ENCODE measurements around the gene CISTR. TPM values are rescaled to one million over a fixed set of nuclear protein-coding genes. Genes with fewer than 3 reads are reported as not detected.

Gene CISTR
- 0.35 TPM for polyA plus RNA-seq (2013, experiment 1 of 2)
- 0.35 TPM for polyA plus RNA-seq (2013, experiment 2 of 2)

DNA sequence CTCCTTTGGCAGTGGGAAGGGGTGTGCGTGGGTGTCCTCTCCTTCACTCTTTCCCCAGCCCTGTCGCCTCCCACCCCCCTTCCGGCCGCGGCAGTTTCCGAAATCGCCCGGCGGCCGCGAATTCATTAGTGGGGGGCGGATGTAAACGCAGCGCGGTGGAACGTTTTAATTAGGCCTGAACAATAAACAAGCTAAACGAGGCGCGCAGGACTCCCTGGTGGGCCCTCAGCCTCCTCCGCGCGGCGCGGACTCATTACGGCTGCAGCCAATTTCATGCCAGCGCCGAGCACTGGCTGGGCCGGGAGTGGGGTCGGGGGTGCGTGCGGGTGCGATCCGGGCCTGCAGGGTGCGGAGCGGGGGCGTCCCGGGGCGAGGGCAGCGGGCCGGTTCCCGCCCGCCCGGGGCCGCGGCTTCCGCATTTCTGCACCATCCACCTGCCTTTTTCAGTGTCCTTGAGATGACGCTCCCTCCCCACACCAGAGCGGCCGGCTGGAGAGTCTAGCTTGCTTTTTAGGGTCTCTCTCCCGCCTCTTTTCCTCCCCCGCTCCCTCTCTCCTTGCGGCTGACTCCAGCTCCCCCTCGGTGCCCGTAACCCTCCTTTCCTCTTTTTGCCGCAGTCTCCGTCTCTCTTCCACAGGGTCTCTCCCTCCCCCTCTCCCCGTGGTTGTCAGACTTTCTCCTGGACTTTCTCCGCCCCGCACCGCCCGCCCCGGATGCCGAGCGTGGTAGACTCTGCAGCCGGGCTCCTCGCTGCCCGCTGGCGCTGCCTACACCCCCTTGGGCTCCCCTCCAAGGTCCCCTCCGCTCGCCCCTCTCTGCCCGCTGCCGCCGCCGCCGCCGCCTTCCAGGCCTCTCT, at the start of gene CISTR:
Gene CISTR (minus strand): TSS at position 644 of the 856 bp plus-strand sequence.
- Histone ChIP-seq H2BK120ac (ENCODE audit: low read depth, low read length) (peak within 1 kb of the TSS; percentile 57), H2BK5ac (ENCODE audit: low read length) (peak within 1 kb of the TSS; percentile 69), H2AFZ (ENCODE audit: low read length) (peak within 1 kb of the TSS; percentile 96), H3K27ac (replicated peaks; ENCODE audit: low read length) (peak within 1 kb of the TSS; percentile 83), H3K9ac (ENCODE audit: low read depth, low read length, poor library complexity) (peak within 1 kb of the TSS; percentile 93), H3K18ac (ENCODE audit: low read length) (peak within 1 kb of the TSS; percentile 94), H3K4me1 (ENCODE audit: control insufficient read depth in 2 of 2, insufficient read depth in 1 of 2, low read depth in 1 of 2, low read length in 2 of 2) (peaks cover 26 to 46% of the 10 kb centered on the region in 2 donors), H4K91ac (ENCODE audit: low read depth, low read length, poor library complexity) (peak within 1 kb of the TSS; percentile 34), H3K36me3 (replicated peaks in 1 of 2; ENCODE audit: control insufficient read depth in 2 of 2, insufficient read depth in 2 of 2, low read length in 2 of 2) (no peaks in the 10 kb centered on the region), H3K27me3 (ENCODE audit: control insufficient read depth in 3 of 3, insufficient read depth in 3 of 3, low read depth in 1 of 3, low read length in 3 of 3) (peaks cover 0 to 89% (median 46%) of the 10 kb centered on the region in 3 experiments), H2BK15ac (ENCODE audit: low read length) (peak within 1 kb of the TSS; percentile 68), H3K14ac (ENCODE audit: low read length) (peak within 1 kb of the TSS; percentile 79), H2BK12ac (ENCODE audit: low read length) (peak within 1 kb of the TSS; percentile 78), H3K9me3 (replicated peaks in 1 of 2; ENCODE audit: control insufficient read depth in 2 of 2, insufficient read depth in 1 of 2, low read depth in 1 of 2, low read length in 2 of 2) (no peaks in the 10 kb centered on the region), H2AK5ac (ENCODE audit: low read depth, low read length) (peak within 1 kb of the TSS; percentile 33), H3K79me1 (ENCODE audit: low read depth, low read length) (no peaks in the 10 kb centered on the region), H3K4ac (ENCODE audit: low read length) (peak within 1 kb of the TSS; percentile 85), H4K8ac (ENCODE audit: low read depth, low read length) (peak within 1 kb of the TSS; percentile 88), H3K23ac (ENCODE audit: low read depth, low read length, poor library complexity) (peak within 1 kb of the TSS; percentile 75), H3K4me2 (ENCODE audit: insufficient read depth, low read length, poor library complexity, severe bottlenecking) (peak within 1 kb of the TSS; percentile 77), H3K4me3 (ENCODE audit: low read length in 2 of 2) (peak within 1 kb of the TSS; percentile 48 to 76)
- no CpG with 5 or more reads among the region's 76 CpGs for WGBS, 2 donors (ENCODE audit: extremely low coverage in 2 of 2, insufficient read length in 2 of 2, insufficient replicate concordance in 1 of 2)
- peak; percentile 78 for DNase-seq (ENCODE audit: low spot score)

DNA sequence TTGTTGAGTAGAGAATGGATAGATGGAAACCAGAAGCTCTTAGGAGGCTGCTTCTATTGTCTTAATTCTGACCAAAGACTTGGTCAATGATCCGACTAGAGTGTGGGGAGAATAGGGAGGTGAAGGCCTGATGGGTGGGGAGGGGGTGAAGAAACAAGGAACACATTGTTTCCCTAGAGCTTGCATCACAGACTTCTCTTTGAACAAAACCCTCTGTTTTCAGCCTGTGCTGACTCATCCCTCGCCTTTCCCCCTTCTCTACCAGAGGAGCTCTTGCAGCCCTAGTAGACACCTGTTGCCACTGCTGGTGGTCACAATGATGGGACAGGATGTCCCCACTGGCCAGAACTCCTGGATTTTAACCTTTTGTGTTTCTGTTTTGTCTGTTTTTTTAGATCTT, 46.8 kb upstream of the CISTR start:
- Histone ChIP-seq H2BK120ac (ENCODE audit: low read depth, low read length) (no peak overlapping the region), H3K27me3 (ENCODE audit: control insufficient read depth in 3 of 3, insufficient read depth in 3 of 3, low read depth in 1 of 3, low read length in 3 of 3) (peaks cover 0 to 44% (median 4%) of the 10 kb centered on the region in 3 experiments), H3K9ac (ENCODE audit: low read depth, low read length, poor library complexity) (no peak overlapping the region), H2BK12ac (ENCODE audit: low read length) (no peak overlapping the region), H3K23ac (ENCODE audit: low read depth, low read length, poor library complexity) (no peak overlapping the region), H3K4me2 (ENCODE audit: insufficient read depth, low read length, poor library complexity, severe bottlenecking) (no peak overlapping the region), H3K9me3 (replicated peaks in 1 of 2; ENCODE audit: control insufficient read depth in 2 of 2, insufficient read depth in 1 of 2, low read depth in 1 of 2, low read length in 2 of 2) (no peaks in the 10 kb centered on the region), H3K14ac (ENCODE audit: low read length) (no peak overlapping the region), H2AK5ac (ENCODE audit: low read depth, low read length) (no peak overlapping the region), H3K18ac (ENCODE audit: low read length) (no peak overlapping the region), H3K4me3 (ENCODE audit: low read length in 2 of 2) (no peak overlapping the region), H4K91ac (ENCODE audit: low read depth, low read length, poor library complexity) (no peak overlapping the region), H4K8ac (ENCODE audit: low read depth, low read length) (no peak overlapping the region), H2BK15ac (ENCODE audit: low read length) (no peak overlapping the region), H2AFZ (ENCODE audit: low read length) (no peak overlapping the region), H3K79me1 (ENCODE audit: low read depth, low read length) (no peaks in the 10 kb centered on the region), H3K27ac (replicated peaks; ENCODE audit: low read length) (no peak overlapping the region), H2BK5ac (ENCODE audit: low read length) (no peak overlapping the region), H3K4me1 (ENCODE audit: control insufficient read depth in 2 of 2, insufficient read depth in 1 of 2, low read depth in 1 of 2, low read length in 2 of 2) (no peaks in the 10 kb centered on the region), H3K36me3 (replicated peaks in 1 of 2; ENCODE audit: control insufficient read depth in 2 of 2, insufficient read depth in 2 of 2, low read length in 2 of 2) (no peaks in the 10 kb centered on the region), H3K4ac (ENCODE audit: low read length) (no peak overlapping the region)
- DNase-seq (ENCODE audit: low spot score), result no peak
- no CpG with 5 or more reads among the region's 2 CpGs for WGBS, 2 donors (ENCODE audit: extremely low coverage in 2 of 2, insufficient read length in 2 of 2, insufficient replicate concordance in 1 of 2)

DNA sequence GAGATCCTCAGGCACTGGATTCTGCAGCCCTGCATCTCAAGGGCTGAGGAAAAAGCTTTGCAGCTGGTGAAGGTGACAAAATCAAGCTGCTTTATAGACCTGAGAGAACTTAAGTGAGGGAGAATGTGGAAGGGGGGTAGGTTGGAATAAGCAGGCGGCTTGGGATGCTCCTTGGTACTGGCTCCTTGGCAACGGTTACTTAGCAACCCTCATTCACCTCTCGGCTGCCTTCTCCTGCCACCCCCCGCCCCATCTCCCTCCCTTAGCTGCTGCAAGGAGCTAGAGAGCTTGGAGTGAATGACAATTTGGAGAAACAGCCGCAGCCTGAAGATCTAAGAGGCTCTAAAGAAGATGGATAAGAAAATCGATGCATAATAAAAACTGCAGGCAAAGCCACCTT, 44.1 kb upstream of the CISTR start:
- H3K27me3 ChIP-seq (ENCODE audit: control insufficient read depth in 3 of 3, insufficient read depth in 3 of 3, low read depth in 1 of 3, low read length in 3 of 3), result peaks cover 0 to 48% (median 4%) of the 10 kb centered on the region in 3 experiments
- WGBS, 2 donors (ENCODE audit: extremely low coverage in 2 of 2, insufficient read length in 2 of 2, insufficient replicate concordance in 1 of 2), result no CpG with 5 or more reads among the region's 6 CpGs

DNA sequence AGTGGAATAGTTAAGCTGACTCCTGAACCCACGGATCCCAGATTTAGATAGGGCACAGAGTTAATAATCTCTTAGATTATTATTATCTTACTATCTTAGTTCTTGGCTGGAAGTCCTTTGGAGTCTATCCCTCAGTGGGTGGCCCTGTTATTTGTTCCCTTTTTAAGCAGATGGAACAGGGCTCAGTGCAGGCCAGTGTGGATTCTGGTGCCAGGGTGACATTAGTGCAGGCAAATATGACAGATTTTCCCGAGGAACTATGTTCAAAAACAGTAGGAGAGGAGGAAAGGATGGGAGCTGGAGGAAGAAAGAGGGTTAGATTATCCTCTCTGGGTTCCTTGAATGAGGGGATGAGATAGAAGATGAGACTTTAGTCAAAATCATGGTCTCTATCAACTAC, 41.4 kb upstream of the CISTR start:
- no CpG with 5 or more reads among the region's 2 CpGs for WGBS, 2 donors (ENCODE audit: extremely low coverage in 2 of 2, insufficient read length in 2 of 2, insufficient replicate concordance in 1 of 2)
- H4K91ac ChIP-seq (ENCODE audit: low read depth, low read length, poor library complexity), result no peak overlapping the region
- H3K36me3 ChIP-seq (replicated peaks in 1 of 2; ENCODE audit: control insufficient read depth in 2 of 2, insufficient read depth in 2 of 2, low read length in 2 of 2), result no peaks in the 10 kb centered on the region
- no peak overlapping the region for H2BK12ac ChIP-seq (ENCODE audit: low read length)
- H2BK5ac ChIP-seq (ENCODE audit: low read length), result no peak overlapping the region
- no peak overlapping the region for H3K23ac ChIP-seq (ENCODE audit: low read depth, low read length, poor library complexity)
- no peak overlapping the region for H2BK15ac ChIP-seq (ENCODE audit: low read length)
- H3K4me2 ChIP-seq (ENCODE audit: insufficient read depth, low read length, poor library complexity, severe bottlenecking), result no peak overlapping the region
- H3K18ac ChIP-seq (ENCODE audit: low read length), result no peak overlapping the region
- H3K79me1 ChIP-seq (ENCODE audit: low read depth, low read length), result no peaks in the 10 kb centered on the region
- H3K27me3 ChIP-seq (ENCODE audit: control insufficient read depth in 3 of 3, insufficient read depth in 3 of 3, low read depth in 1 of 3, low read length in 3 of 3), result peaks cover 0 to 44% (median 4%) of the 10 kb centered on the region in 3 experiments
- no peak overlapping the region for H4K8ac ChIP-seq (ENCODE audit: low read depth, low read length)
- no peak overlapping the region for H3K4me3 ChIP-seq (ENCODE audit: low read length in 2 of 2)
- no peak overlapping the region for H3K4ac ChIP-seq (ENCODE audit: low read length)
- no peaks in the 10 kb centered on the region for H3K9me3 ChIP-seq (replicated peaks in 1 of 2; ENCODE audit: control insufficient read depth in 2 of 2, insufficient read depth in 1 of 2, low read depth in 1 of 2, low read length in 2 of 2)
- H3K9ac ChIP-seq (ENCODE audit: low read depth, low read length, poor library complexity), result no peak overlapping the region
- H3K4me1 ChIP-seq (ENCODE audit: control insufficient read depth in 2 of 2, insufficient read depth in 1 of 2, low read depth in 1 of 2, low read length in 2 of 2), result peaks cover 0 to 3% of the 10 kb centered on the region in 2 donors
- H3K27ac ChIP-seq (replicated peaks; ENCODE audit: low read length), result no peak overlapping the region
- H2BK120ac ChIP-seq (ENCODE audit: low read depth, low read length), result no peak overlapping the region
- H3K14ac ChIP-seq (ENCODE audit: low read length), result no peak overlapping the region
- no peak for DNase-seq (ENCODE audit: low spot score)
- no peak overlapping the region for H2AFZ ChIP-seq (ENCODE audit: low read length)
- no peak overlapping the region for H2AK5ac ChIP-seq (ENCODE audit: low read depth, low read length)

More for the DNA sequence above, 44.1 kb upstream of the CISTR start:
- H3K9me3 ChIP-seq (replicated peaks in 1 of 2; ENCODE audit: control insufficient read depth in 2 of 2, insufficient read depth in 1 of 2, low read depth in 1 of 2, low read length in 2 of 2), result no peaks in the 10 kb centered on the region
- H2BK120ac ChIP-seq (ENCODE audit: low read depth, low read length), result no peak overlapping the region
- H3K4me2 ChIP-seq (ENCODE audit: insufficient read depth, low read length, poor library complexity, severe bottlenecking), result no peak overlapping the region
- DNase-seq (ENCODE audit: low spot score), result no peak
- no peak overlapping the region for H3K27ac ChIP-seq (replicated peaks; ENCODE audit: low read length)
- H3K4me1 ChIP-seq (ENCODE audit: control insufficient read depth in 2 of 2, insufficient read depth in 1 of 2, low read depth in 1 of 2, low read length in 2 of 2), result no peaks in the 10 kb centered on the region
- H3K79me1 ChIP-seq (ENCODE audit: low read depth, low read length), result no peaks in the 10 kb centered on the region
- no peak overlapping the region for H3K23ac ChIP-seq (ENCODE audit: low read depth, low read length, poor library complexity)
- H3K14ac ChIP-seq (ENCODE audit: low read length), result no peak overlapping the region
- H3K18ac ChIP-seq (ENCODE audit: low read length), result no peak overlapping the region
- H2BK15ac ChIP-seq (ENCODE audit: low read length), result no peak overlapping the region
- no peak overlapping the region for H2BK12ac ChIP-seq (ENCODE audit: low read length)
- no peak overlapping the region for H3K4ac ChIP-seq (ENCODE audit: low read length)
- no peak overlapping the region for H3K4me3 ChIP-seq (ENCODE audit: low read length in 2 of 2)
- no peak overlapping the region for H4K91ac ChIP-seq (ENCODE audit: low read depth, low read length, poor library complexity)
- H2BK5ac ChIP-seq (ENCODE audit: low read length), result no peak overlapping the region
- H3K36me3 ChIP-seq (replicated peaks in 1 of 2; ENCODE audit: control insufficient read depth in 2 of 2, insufficient read depth in 2 of 2, low read length in 2 of 2), result no peaks in the 10 kb centered on the region
- H2AK5ac ChIP-seq (ENCODE audit: low read depth, low read length), result no peak overlapping the region
- H2AFZ ChIP-seq (ENCODE audit: low read length), result no peak overlapping the region
- H3K9ac ChIP-seq (ENCODE audit: low read depth, low read length, poor library complexity), result no peak overlapping the region
- H4K8ac ChIP-seq (ENCODE audit: low read depth, low read length), result no peak overlapping the region

Measured in neuronal stem cell (in vitro differentiated cells).